ENCODE measurements around the gene MAML3.

- no peak for TF ChIP-seq CTCF (IDR thresholded peaks at IDR 0.05)
- no peak for TF ChIP-seq POLR2A (IDR thresholded peaks at IDR 0.05)
- no peak for TF ChIP-seq POLR2AphosphoS5 (IDR thresholded peaks at IDR 0.05)
These were observed 2.7 kb upstream of the MAML3 start for GRCh38 chr4:140156529-140157171.

Measured in suprapubic skin (tissue), 4 donors.